ENCODE measurements around the gene ASCL3.
"Not testable (repeated sequence)": the region's sequence is repeated elsewhere in the genome, so short reads cannot be mapped to it uniquely, and the experiment has no call there.

ASCL3 gene

DNA sequence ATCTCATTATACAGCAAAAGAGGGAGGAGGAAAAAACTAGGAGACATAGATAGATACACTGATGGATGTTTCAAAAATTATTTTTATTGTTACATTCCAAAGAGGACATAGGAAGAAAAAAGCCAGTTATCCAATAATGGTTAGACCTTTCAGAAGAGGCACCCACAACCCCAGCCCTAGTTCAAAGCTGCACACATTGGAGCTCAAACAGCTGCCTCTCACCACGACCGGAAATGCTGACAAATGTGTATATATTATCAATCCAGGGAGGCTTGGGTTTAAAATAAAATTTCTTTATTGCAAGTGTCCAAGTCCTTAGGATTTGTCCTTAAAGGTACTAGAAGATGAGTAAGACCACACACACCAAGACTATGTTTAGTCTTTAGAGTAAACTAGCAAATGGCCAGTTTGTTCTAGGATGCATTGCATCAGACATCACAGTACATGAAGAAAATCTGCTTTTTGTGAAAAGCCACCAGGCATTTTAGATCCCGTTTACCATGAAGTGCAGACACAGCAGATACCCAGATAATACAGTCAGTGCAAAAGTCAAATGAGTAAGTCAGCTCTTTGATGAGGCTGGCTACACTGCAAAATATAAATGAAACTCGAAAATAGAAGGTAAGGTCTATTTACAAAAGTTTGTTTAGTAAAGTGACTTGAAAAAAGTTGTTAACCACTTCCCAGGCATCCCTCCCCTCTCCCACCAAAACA, 4.6 kb upstream of the ASCL3 start:
- TF ChIP-seq, protein P1, sequence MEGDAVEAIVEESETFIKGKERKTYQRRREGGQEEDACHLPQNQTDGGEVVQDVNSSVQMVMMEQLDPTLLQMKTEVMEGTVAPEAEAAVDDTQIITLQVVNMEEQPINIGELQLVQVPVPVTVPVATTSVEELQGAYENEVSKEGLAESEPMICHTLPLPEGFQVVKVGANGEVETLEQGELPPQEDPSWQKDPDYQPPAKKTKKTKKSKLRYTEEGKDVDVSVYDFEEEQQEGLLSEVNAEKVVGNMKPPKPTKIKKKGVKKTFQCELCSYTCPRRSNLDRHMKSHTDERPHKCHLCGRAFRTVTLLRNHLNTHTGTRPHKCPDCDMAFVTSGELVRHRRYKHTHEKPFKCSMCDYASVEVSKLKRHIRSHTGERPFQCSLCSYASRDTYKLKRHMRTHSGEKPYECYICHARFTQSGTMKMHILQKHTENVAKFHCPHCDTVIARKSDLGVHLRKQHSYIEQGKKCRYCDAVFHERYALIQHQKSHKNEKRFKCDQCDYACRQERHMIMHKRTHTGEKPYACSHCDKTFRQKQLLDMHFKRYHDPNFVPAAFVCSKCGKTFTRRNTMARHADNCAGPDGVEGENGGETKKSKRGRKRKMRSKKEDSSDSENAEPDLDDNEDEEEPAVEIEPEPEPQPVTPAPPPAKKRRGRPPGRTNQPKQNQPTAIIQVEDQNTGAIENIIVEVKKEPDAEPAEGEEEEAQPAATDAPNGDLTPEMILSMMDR (IDR thresholded peaks at IDR 0.05; ENCODE audit: low read depth, low read length, missing control alignments): no peak
- H3K4me3 ChIP-seq (ENCODE audit: low read depth, low read length): no peak overlapping the region
- DNase-seq (ENCODE audit: low read depth): no peak

DNA sequence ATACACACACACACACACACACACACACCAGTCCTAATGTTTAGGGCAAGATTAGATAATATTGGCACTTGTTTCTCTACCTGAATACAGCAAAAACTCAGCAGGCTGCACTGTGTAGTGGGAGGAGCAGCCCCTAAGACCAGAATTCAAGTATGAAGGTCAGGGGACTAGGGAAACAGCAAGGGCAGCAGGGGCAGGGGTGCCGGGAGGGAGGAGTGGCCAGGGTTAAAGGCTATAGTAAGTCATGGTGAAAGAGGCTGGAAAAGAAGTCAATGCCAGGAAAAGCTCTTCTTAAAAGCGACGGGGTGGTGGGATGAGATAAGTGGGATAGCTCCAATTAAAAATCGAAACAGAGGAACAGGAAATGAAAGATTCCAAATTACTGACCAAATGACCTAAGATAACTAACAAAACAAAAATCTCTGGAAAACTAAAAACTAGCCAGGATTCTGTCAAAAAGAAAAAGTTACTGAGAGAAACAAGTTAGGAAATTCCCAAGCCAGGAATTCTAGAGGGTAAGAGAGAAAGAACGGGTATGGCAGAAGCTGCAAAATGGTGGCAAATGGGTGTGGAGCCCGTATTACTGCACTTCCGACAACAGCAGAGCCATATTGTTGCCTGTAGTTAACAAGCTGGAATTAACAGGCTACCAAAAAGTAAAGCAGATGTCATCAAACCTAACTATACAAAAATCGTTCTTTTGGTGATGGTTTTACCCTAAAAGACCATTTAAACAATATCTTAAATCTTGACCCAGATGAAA, 1.3 kb downstream of the ASCL3 start:
- TF ChIP-seq, protein P1 (IDR thresholded peaks at IDR 0.05; ENCODE audit: low read depth, low read length, missing control alignments): no peak
- DNase-seq (ENCODE audit: low read depth): no peak

GRCh38 chr11:8937659-8938058, 5.2 kb downstream of the ASCL3 start:
- no peak overlapping the region for H3K4me3 ChIP-seq (ENCODE audit: low read depth, low read length)
- DNase-seq (ENCODE audit: low read depth): no peak
- TF ChIP-seq, protein P1 (IDR thresholded peaks at IDR 0.05; ENCODE audit: low read depth, low read length, missing control alignments): no peak

More for the DNA sequence above, 1.3 kb downstream of the ASCL3 start:
- H3K4me3 ChIP-seq (ENCODE audit: low read depth, low read length): no peak overlapping the region

DNA sequence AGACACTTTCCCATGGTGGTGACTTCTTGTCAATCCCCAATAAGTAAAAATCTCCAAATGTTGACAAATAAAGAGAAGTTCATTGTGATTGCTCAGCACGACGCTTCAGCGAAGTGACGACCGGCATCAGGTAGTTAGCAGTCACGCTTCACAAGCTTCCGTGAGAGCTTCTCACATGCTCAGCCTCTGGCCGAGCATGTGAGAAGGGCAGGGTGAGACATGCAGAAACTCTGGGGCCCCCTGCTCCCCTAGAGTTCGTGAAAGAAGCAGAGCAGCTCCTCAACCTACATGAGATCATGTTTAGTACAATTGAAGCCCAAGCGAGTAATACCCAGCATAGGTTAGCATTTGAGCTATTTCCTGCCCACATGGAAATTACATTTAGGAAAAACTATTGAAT, 5.7 kb downstream of the ASCL3 start:
- peak; percentile 67 for DNase-seq (ENCODE audit: low read depth)
- TF ChIP-seq, protein P1 (IDR thresholded peaks at IDR 0.05; ENCODE audit: low read depth, low read length, missing control alignments): no peak
- no peak overlapping the region for H3K4me3 ChIP-seq (ENCODE audit: low read depth, low read length)

DNA sequence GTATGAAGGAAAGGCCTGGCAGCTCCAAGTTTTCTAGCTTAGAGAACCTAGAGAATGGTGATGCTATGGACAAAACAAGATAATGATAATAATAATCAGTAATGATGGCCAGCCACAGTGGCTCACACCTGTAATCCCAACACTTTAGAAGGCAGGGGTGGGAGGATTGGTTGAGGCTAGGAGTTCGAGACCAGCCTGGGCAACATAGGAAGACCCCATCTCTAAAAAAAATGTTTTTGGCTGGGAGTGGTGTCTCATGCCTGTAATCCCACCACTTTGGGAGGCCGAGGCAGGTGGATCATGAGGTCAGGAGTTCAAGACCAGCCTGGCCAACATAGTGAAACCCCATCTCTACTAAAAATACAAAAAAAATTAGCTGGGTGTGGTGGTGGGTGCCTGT, 7.0 kb downstream of the ASCL3 start:
- H3K4me3 ChIP-seq (ENCODE audit: low read depth, low read length): not testable (repeated sequence)

DNA sequence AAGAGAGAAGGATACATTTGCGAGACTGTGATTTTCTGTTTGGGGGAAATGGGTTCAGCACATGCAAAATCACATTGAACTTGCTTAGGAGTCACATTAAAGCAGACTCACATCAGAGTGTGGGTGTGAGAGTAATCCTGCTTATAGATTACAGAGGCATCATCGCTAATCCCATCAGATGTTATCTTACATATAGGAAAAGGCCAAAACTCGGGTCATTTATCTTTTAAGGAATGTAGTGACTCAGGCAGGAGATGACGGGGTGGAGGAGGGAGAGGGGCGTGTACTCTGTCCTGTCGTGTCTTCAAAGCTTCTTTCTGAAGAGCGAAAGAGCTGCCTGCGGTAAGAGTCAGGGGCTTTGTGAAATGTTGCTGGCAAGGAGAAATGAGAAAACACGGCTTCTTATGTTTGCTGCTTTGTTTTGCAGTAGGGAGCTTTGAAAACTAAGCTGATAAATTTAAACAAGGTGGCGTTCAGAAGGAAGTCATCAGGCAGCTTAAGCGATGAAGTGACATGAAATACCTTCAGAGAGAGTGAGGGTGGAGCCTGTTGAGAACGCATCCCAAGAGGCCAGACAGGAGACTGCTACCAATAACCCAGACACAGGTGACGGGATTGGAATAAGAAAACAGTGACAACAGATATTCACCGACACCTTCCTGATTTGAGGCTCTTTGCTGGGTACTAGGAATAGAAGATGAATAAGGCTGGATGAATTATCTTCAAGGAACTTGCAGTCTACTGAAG, 7.9 kb downstream of the ASCL3 start:
- no peak for DNase-seq (ENCODE audit: low read depth)
- TF ChIP-seq, protein P1 (IDR thresholded peaks at IDR 0.05; ENCODE audit: low read depth, low read length, missing control alignments): no peak
- no peak overlapping the region for H3K4me3 ChIP-seq (ENCODE audit: low read depth, low read length)

More for the DNA sequence above, 7.0 kb downstream of the ASCL3 start:
- not testable (repeated sequence) for DNase-seq (ENCODE audit: low read depth)

- H3K4me3 ChIP-seq (ENCODE audit: low read depth, low read length): no peak overlapping the region
- TF ChIP-seq, protein P1 (IDR thresholded peaks at IDR 0.05; ENCODE audit: low read depth, low read length, missing control alignments): peak; percentile 27
- no peak for DNase-seq (ENCODE audit: low read depth)
Measured at GRCh38 chr11:8933931-8934330, 8.9 kb downstream of the ASCL3 start.
